SK-N-SH (cell line): ENCODE measurements around the gene GRM5. TPM values are rescaled to one million over a fixed set of nuclear protein-coding genes. Genes with fewer than 3 reads are reported as not detected.

ENCODE experiments used
- CTCF ChIA-PET: fragments of 300-600, 350-600 bp; formaldehyde crosslinking; extraction: SDS; loops from one replicate; lab custom pipeline; 2021; lab: Yijun Ruan, JAX
- POLR2A ChIA-PET: fragments of 350-600 bp; sonication (Branson Sonifier 250); formaldehyde crosslinking; extraction: SDS; loops from one replicate; lab custom pipeline; 2020; ENCODE audit warnings: antibody characterized with exemption, inconsistent platforms; lab: Yijun Ruan, JAX
- DNase-seq: peaks from one replicate; pipeline ENCODE4 v3.0.0; 2012
- H2AFZ ChIP-seq: fragments of 200-600 bp; sonication (generic); 2 replicates; pipeline ENCODE4 v1.8.1; 2016; ENCODE audit warnings: antibody characterized with exemption, mild to moderate bottlenecking, low read depth
- H3F3A ChIP-seq: fragments of 200-600 bp; sonication (generic); replicated peaks from 2 replicates; pipeline ENCODE3; 2016; ENCODE audit warnings: antibody characterized with exemption, mild to moderate bottlenecking; ENCODE audit not compliant: insufficient read depth
- H3K27ac ChIP-seq, 2 experiments: fragments of 200-500 bp in 1 of 2; fragments of 200-600 bp in 1 of 2; sonication (Bioruptor generic) in 1 of 2; sonication (generic), shearing (Covaris generic) in 1 of 2; 2 replicates each; pipeline versions ENCODE4 v1.5.1 to v1.6.1; 2014 to 2016; ENCODE audit warnings: low read depth in 2 of 2, inconsistent platforms in 1 of 2, low read length in 1 of 2, mild to moderate bottlenecking in 1 of 2, mixed read lengths in 1 of 2
- H3K27me3 ChIP-seq: fragments of 200-600 bp; sonication (generic), shearing (Covaris generic); 2 replicates; pipeline ENCODE4 v1.6.1; 2016; ENCODE audit warnings: mixed run types; ENCODE audit not compliant: insufficient read depth
- H3K36me3 ChIP-seq, 2 experiments: fragments of 200-500 bp in 1 of 2; fragments of 200-600 bp in 1 of 2; sonication (Bioruptor generic) in 1 of 2; sonication (generic) in 1 of 2; replicated peaks in 1 of 2; 2 replicates each; pipeline versions ENCODE3 to v1.5.1; 2014 to 2016; ENCODE audit warnings: low read length in 1 of 2, mild to moderate bottlenecking in 1 of 2; ENCODE audit not compliant: insufficient read depth in 2 of 2, control insufficient read depth in 1 of 2
- H3K4me1 ChIP-seq, 2 experiments: fragments of 200-500 bp in 1 of 2; fragments of 200-600 bp in 1 of 2; sonication (Bioruptor generic) in 1 of 2; sonication (generic), shearing (Covaris generic) in 1 of 2; 2 replicates each; pipeline versions ENCODE4 v1.5.1 to v1.6.1; 2014 to 2016; ENCODE audit warnings: low read depth in 1 of 2, low read length in 1 of 2, mixed run types in 1 of 2; ENCODE audit not compliant: insufficient read depth in 2 of 2, control insufficient read depth in 1 of 2
- H3K4me2 ChIP-seq: fragments of 200-600 bp; sonication (generic), shearing (Covaris generic); 2 replicates; pipeline ENCODE4 v1.6.1; 2017; ENCODE audit warnings: mixed run types
- H3K4me3 ChIP-seq, 2 experiments: fragments of 200-500 bp in 1 of 2; fragments of 200-600 bp in 1 of 2; sonication (Bioruptor generic) in 1 of 2; sonication (generic), shearing (Covaris generic) in 1 of 2; 2 replicates each; pipeline versions ENCODE4 v1.5.1 to v1.8.1; 2014 to 2016; ENCODE audit warnings: low read depth in 2 of 2, inconsistent platforms in 1 of 2, low read length in 1 of 2, mild to moderate bottlenecking in 1 of 2, mixed read lengths in 1 of 2, moderate library complexity in 1 of 2
- H3K79me2 ChIP-seq: fragments of 200-600 bp; sonication (generic); 2 replicates; pipeline ENCODE4 v1.8.1; 2017; ENCODE audit warnings: mild to moderate bottlenecking; ENCODE audit not compliant: insufficient read depth
- H3K9ac ChIP-seq: fragments of 200-600 bp; sonication (generic); 2 replicates; pipeline ENCODE4 v1.6.1; 2017; ENCODE audit warnings: mixed run types
- H3K9me2 ChIP-seq: fragments of 200-600 bp; sonication (generic); 2 replicates; pipeline ENCODE4 v1.6.1; 2017; ENCODE audit warnings: mixed run types
- H3K9me3 ChIP-seq: fragments of 200-600 bp; sonication (generic); 2 replicates; pipeline ENCODE4 v1.6.1; 2017; ENCODE audit warnings: mixed run types, mild to moderate bottlenecking, moderate library complexity
- H4K20me1 ChIP-seq: fragments of 200-600 bp; sonication (generic); 2 replicates; pipeline ENCODE4 v1.6.1; 2017; ENCODE audit warnings: mild to moderate bottlenecking, mixed run types; ENCODE audit not compliant: insufficient read depth
- CTCF ChIP-seq: fragments of 200-600 bp; sonication (generic); IDR thresholded peaks from 2 replicates; pipeline ENCODE4 v1.6.1; 2017; ENCODE audit warnings: antibody characterized with exemption, mild to moderate bottlenecking, moderate library complexity
- ELF1 ChIP-seq: IDR thresholded peaks from 2 replicates; pipeline ENCODE4 v1.4.0; 2012
- EZH2phosphoT487 ChIP-seq: fragments of 200-600 bp; sonication (generic); IDR thresholded peaks from 2 replicates; pipeline ENCODE4 v1.6.1; 2017; ENCODE audit warnings: low read depth, mixed run types, mild to moderate bottlenecking, antibody characterized with exemption, moderate library complexity, borderline replicate concordance
- IRF3 ChIP-seq: fragments of 150-350 bp; IDR thresholded peaks from 2 replicates; pipeline ENCODE4 v1.6.1; 2016; ENCODE audit warnings: mild to moderate bottlenecking, low read depth, low read length
- JUND ChIP-seq: IDR thresholded peaks from 2 replicates; pipeline ENCODE4 v1.4.0; 2012
- MEF2A ChIP-seq: IDR thresholded peaks from 2 replicates; pipeline ENCODE4 v1.4.0; 2012; ENCODE audit warnings: low read depth, borderline replicate concordance
- MXI1 ChIP-seq: IDR thresholded peaks from 2 replicates; pipeline ENCODE4 v1.6.1; 2012; ENCODE audit warnings: mild to moderate bottlenecking, low read depth, low read length, improper control_type of control experiment
- PBX3 ChIP-seq: IDR thresholded peaks from 2 replicates; pipeline ENCODE4; 2012
- RAD21 ChIP-seq: IDR thresholded peaks from 2 replicates; pipeline ENCODE4 v1.6.1; 2012; ENCODE audit warnings: mild to moderate bottlenecking, low read length
- REST ChIP-seq: IDR thresholded peaks from 2 replicates; pipeline ENCODE4 v1.6.1; 2012; ENCODE audit warnings: mild to moderate bottlenecking, low read depth, low read length, moderate library complexity
- SIN3A ChIP-seq: IDR thresholded peaks from 2 replicates; pipeline ENCODE4 v1.6.1; 2012; ENCODE audit warnings: low read depth, mild to moderate bottlenecking, low read length, moderate library complexity, borderline replicate concordance
- SMC3 ChIP-seq: IDR thresholded peaks from 2 replicates; pipeline ENCODE4 v1.6.1; 2012; ENCODE audit warnings: low read depth, low read length, improper control_type of control experiment
- TAF1 ChIP-seq: IDR thresholded peaks from 2 replicates; pipeline ENCODE4 v1.6.1; 2012; ENCODE audit warnings: low read depth, mild to moderate bottlenecking, low read length, moderate library complexity, borderline replicate concordance
- TEAD4 ChIP-seq: IDR thresholded peaks from 2 replicates; pipeline ENCODE4 v1.4.0; 2012; ENCODE audit warnings: mild to moderate bottlenecking, borderline replicate concordance; ENCODE audit not compliant: insufficient read depth
- USF1 ChIP-seq: IDR thresholded peaks from 2 replicates; pipeline ENCODE4 v1.4.0; 2012; ENCODE audit warnings: low read depth, borderline replicate concordance
- YY1 ChIP-seq: IDR thresholded peaks from 2 replicates; pipeline ENCODE4 v1.4.0; 2012; ENCODE audit warnings: low read depth, mild to moderate bottlenecking
- ZBTB33 ChIP-seq: IDR thresholded peaks from 2 replicates; pipeline ENCODE4 v1.4.0; 2012; ENCODE audit warnings: low read depth, borderline replicate concordance
- WGBS: methylation state at CpG from one replicate; pipeline ENCODE4 v1.1.6; 2017; ENCODE audit warnings: low lambda C conversion rate; 5-methylcytosine and 5-hydroxymethylcytosine counted together
- polyA plus RNA-seq, 3 experiments: library from polyadenylated mRNA; depleted of rRNA; stranded (reverse); fragments of >200 nt; gene quantifications; 2 replicates each; pipeline ENCODE4 v1.2.3, GENCODE V29; 2012

The GRM5 gene
- polyA plus RNA-seq, 1 of the 3 experiments (the other 2 are of a cell fraction), result not detected

GRCh38 chr11:88603091-88603867, 462.5 kb downstream of the GRM5 start:
- no peak overlapping the region for H3K9ac ChIP-seq
- POLR2A ChIA-PET, result no interaction called here
- CTCF ChIA-PET, result no interaction called here
- H3F3A ChIP-seq, result no peaks in the 10 kb centered on the region
- TF ChIP-seq JUND (no peak), MXI1 (no peak), USF1 (no peak), RAD21 (no peak), CTCF (no peak), REST (no peak), MEF2A (no peak), IRF3 (no peak), ZBTB33 (no peak), SMC3 (no peak), EZH2phosphoT487 (no peak), PBX3 (no peak), TAF1 (no peak), SIN3A (no peak), TEAD4 (no peak), ELF1 (no peak), YY1 (no peak)
- no peak for DNase-seq
- H3K9me2 ChIP-seq, result no peaks in the 10 kb centered on the region
- no peak overlapping the region for H3K27ac ChIP-seq
- H4K20me1 ChIP-seq, result no peaks in the 10 kb centered on the region
- no peak overlapping the region for H2AFZ ChIP-seq
- no peak overlapping the region for H3K4me3 ChIP-seq
- no peaks in the 10 kb centered on the region for H3K4me1 ChIP-seq
- no peak overlapping the region for H3K4me2 ChIP-seq
- no peaks in the 10 kb centered on the region for H3K9me3 ChIP-seq
- H3K36me3 ChIP-seq, result no peaks in the 10 kb centered on the region
- 32% methylated on average over 3 of the region's 3 CpGs for WGBS
- no peaks in the 10 kb centered on the region for H3K27me3 ChIP-seq
- H3K79me2 ChIP-seq, result no peaks in the 10 kb centered on the region
